DND-41 (cell line): ENCODE results near the gene PVRIG.

Source experiments
- ATAC-seq: fragments of 200-7000 bp; cut with Tn5 transposase; 3 replicates; pipeline ENCODE4 v1.9.1; 2021; ENCODE audit warnings: low read depth; ENCODE audit not compliant: insufficient read depth
- DNase-seq: peaks from one replicate; pipeline ENCODE4 v3.0.0-alpha.2; 2020
- H2AFZ ChIP-seq: 2 replicates; pipeline ENCODE4 v1.6.0; 2012; ENCODE audit warnings: low read depth, low read length
- H3K27ac ChIP-seq: 2 replicates; pipeline ENCODE4 v1.5.1; 2012; ENCODE audit warnings: low read length, inconsistent platforms
- H3K27me3 ChIP-seq: fragments of 200-600 bp; sonication (generic); 2 replicates; pipeline ENCODE4 v1.6.0; 2012; ENCODE audit warnings: low read length, mild to moderate bottlenecking, inconsistent platforms; ENCODE audit not compliant: insufficient read depth, poor library complexity
- H3K36me3 ChIP-seq: 2 replicates; pipeline ENCODE4 v1.5.1; 2012; ENCODE audit warnings: low read length, inconsistent platforms; ENCODE audit not compliant: insufficient read depth
- H3K4me1 ChIP-seq: 2 replicates; pipeline ENCODE4 v1.5.1; 2012; ENCODE audit warnings: mild to moderate bottlenecking, low read length; ENCODE audit not compliant: insufficient read depth
- H3K4me2 ChIP-seq: 2 replicates; pipeline ENCODE4 v1.6.0; 2012; ENCODE audit warnings: mild to moderate bottlenecking, moderate library complexity, low read length, inconsistent platforms; ENCODE audit not compliant: insufficient read depth
- H3K4me3 ChIP-seq, 2 experiments: fragments of 200-600 bp in 1 of 2; shearing (Covaris generic) in 1 of 2; 2 replicates each; pipeline ENCODE4 v1.5.1; 2012 to 2016; ENCODE audit warnings: inconsistent platforms in 2 of 2, low read length in 2 of 2, mild to moderate bottlenecking in 2 of 2, low read depth in 1 of 2, moderate library complexity in 1 of 2
- H3K79me2 ChIP-seq: 2 replicates; pipeline ENCODE4 v1.6.0; 2012; ENCODE audit warnings: low read length, inconsistent platforms; ENCODE audit not compliant: insufficient read depth
- H3K9ac ChIP-seq: 2 replicates; pipeline ENCODE4 v1.6.0; 2012; ENCODE audit warnings: low read depth, mild to moderate bottlenecking, inconsistent platforms, low read length, moderate library complexity
- H3K9me3 ChIP-seq: 2 replicates; pipeline ENCODE4 v1.5.1; 2012; ENCODE audit warnings: low read length, moderate library complexity, mild to moderate bottlenecking, inconsistent platforms; ENCODE audit not compliant: insufficient read depth, severe bottlenecking
- H4K20me1 ChIP-seq: 2 replicates; pipeline ENCODE4 v1.6.0; 2012; ENCODE audit warnings: low read length; ENCODE audit not compliant: insufficient read depth
- CTCF ChIP-seq: IDR thresholded peaks from 2 replicates; pipeline ENCODE4 v1.5.1; 2012; ENCODE audit warnings: borderline replicate concordance, low read length, moderate library complexity, mild to moderate bottlenecking; ENCODE audit not compliant: poor library complexity, severe bottlenecking; ENCODE audit errors: extremely low read depth
- EZH2 ChIP-seq: IDR thresholded peaks from 3 replicates; pipeline ENCODE4 v1.6.1; 2012; ENCODE audit warnings: borderline replicate concordance, low read depth, mild to moderate bottlenecking, moderate library complexity, low read length, inconsistent platforms; ENCODE audit not compliant: severe bottlenecking

PVRIG gene

GRCh38 chr7:100171840-100172239 lies 47.9 kb upstream of the PVRIG start:
- Histone ChIP-seq H3K4me1 (peaks cover 43% of the 10 kb centered on the region), H3K4me3 (no peak overlapping the region), H3K79me2 (peaks cover 4% of the 10 kb centered on the region), H3K36me3 (peaks cover 18% of the 10 kb centered on the region), H3K27ac (no peak overlapping the region), H3K27me3 (peaks cover 7% of the 10 kb centered on the region), H4K20me1 (peaks cover 2% of the 10 kb centered on the region; the same call in 1 of the 2 replicates), H3K9ac (no peak overlapping the region), H3K9me3 (no peaks in the 10 kb centered on the region), H3K4me2 (no peak overlapping the region), H2AFZ (no peak overlapping the region)
- DNase-seq, result no peak
- no peak for TF ChIP-seq EZH2
- no peak for TF ChIP-seq CTCF
- no peak for ATAC-seq

DNA sequence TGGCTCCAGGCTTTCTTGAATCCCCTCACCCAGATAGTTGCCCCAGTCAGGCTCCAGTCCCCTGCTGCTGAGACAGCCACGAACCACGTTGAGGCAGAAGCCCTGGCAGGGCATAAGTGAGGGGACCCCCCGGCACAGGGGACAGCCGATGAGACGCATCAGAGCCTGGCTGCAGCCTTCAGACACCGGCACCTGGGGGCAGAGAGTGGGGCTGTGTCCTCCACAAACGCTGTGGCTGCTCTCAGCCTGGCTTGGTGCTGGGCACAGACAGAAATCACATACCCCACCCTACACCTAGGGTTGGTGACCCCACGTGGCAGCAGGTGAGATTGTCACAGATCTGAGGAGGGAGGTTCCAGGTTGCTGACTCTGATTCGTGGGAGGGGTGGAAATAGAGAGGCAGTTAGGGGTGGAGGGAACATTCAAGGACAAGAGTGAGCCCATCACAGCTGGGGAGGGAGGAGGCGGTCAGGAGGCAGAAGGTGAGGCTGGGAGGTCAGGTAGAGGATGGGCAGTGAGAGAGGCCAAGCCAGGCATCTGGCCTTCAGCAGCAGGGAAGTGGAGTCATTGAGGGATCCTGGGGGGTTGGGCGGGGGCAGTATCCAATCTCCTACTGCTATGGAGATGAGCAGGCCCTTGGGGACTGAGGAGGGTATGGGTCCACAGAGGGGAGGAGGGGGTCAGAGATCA lies 45.8 kb upstream of the PVRIG start:
- Histone ChIP-seq H3K4me1 (peaks cover 32% of the 10 kb centered on the region), H4K20me1 (peaks cover 2% of the 10 kb centered on the region; the same call in 1 of the 2 replicates), H3K4me3 (no peak overlapping the region), H3K4me2 (no peak overlapping the region), H3K36me3 (peaks cover 18% of the 10 kb centered on the region), H3K9me3 (no peaks in the 10 kb centered on the region), H3K27ac (no peak overlapping the region), H3K79me2 (peaks cover 6% of the 10 kb centered on the region), H2AFZ (no peak overlapping the region), H3K27me3 (no peaks in the 10 kb centered on the region), H3K9ac (no peak overlapping the region)
- ATAC-seq (no peak), DNase-seq (no peak)
- TF ChIP-seq EZH2 (no peak), CTCF (no peak)

DNA sequence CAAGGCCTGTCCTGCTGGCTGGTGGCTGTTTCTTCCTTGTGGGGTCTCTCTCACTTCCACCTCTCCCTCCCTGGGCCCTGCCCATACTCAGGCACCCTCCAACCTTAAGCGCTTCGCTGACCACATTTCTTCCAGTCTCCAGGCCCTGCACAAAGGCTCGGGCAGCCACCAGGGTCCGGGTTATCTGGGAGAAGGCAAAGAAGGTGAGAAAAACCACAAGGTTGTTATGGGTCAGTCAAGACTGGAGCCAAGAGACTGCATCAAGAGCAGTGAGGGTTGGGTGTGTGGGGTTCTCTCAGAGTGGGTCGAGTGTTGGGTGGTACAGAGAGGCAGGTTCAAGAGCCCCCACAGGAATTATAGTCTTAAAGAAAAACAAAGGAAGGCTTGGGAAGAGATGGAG lies 45.2 kb upstream of the PVRIG start:
- H3K4me1 ChIP-seq, result peaks cover 30% of the 10 kb centered on the region
- H3K9ac ChIP-seq, result no peak overlapping the region
- no peaks in the 10 kb centered on the region for H3K27me3 ChIP-seq
- no peaks in the 10 kb centered on the region for H3K9me3 ChIP-seq
- no peak overlapping the region for H2AFZ ChIP-seq
- no peak overlapping the region for H3K27ac ChIP-seq
- H3K4me3 ChIP-seq, result no peak overlapping the region
- TF ChIP-seq EZH2 (no peak), CTCF (no peak)
- peaks cover 18% of the 10 kb centered on the region for H3K36me3 ChIP-seq
- H3K79me2 ChIP-seq, result peaks cover 6% of the 10 kb centered on the region
- DNase-seq (no peak), ATAC-seq (no peak)
- H3K4me2 ChIP-seq, result no peak overlapping the region
- H4K20me1 ChIP-seq, result peaks cover 2% of the 10 kb centered on the region; the same call in 1 of the 2 replicates
